PFSK-1 (cell line): ENCODE measurements around the gene URB2.

Source experiments
- FOXP2 ChIP-seq: optimal IDR thresholded peaks from 2 replicates; pipeline ENCODE3; 2011; ENCODE audit warnings: borderline replicate concordance, control low read depth, inconsistent platforms; ENCODE audit not compliant: insufficient read depth; ENCODE audit errors: extremely low read length, extremely low read depth
- POLR2AphosphoS5 ChIP-seq: IDR thresholded peaks from 2 replicates; pipeline ENCODE4 v1.6.1; 2012; ENCODE audit warnings: low read depth, mild to moderate bottlenecking, control low read depth, low read length, moderate library complexity
- REST ChIP-seq, 2 experiments: IDR thresholded peaks; 2 replicates each; pipeline versions ENCODE4 v1.6.1 to v1.8.0; 2011 to 2012; ENCODE audit warnings: low read depth in 2 of 2, low read length in 2 of 2, control low read depth in 1 of 2, inconsistent platforms in 1 of 2, mild to moderate bottlenecking in 1 of 2, moderate library complexity in 1 of 2; ENCODE audit not compliant: insufficient read depth in 1 of 2
- SIN3A ChIP-seq: IDR thresholded peaks from 2 replicates; pipeline ENCODE4 v1.6.1; 2012; ENCODE audit warnings: mild to moderate bottlenecking, low read length, moderate library complexity, borderline replicate concordance; ENCODE audit not compliant: insufficient read depth
- TAF1 ChIP-seq: IDR thresholded peaks from 2 replicates; pipeline ENCODE4 v1.6.1; 2012; ENCODE audit warnings: low read length, control low read depth, borderline replicate concordance; ENCODE audit not compliant: insufficient read depth

URB2 gene

GRCh38 chr1:229619002-229619401, 7.0 kb upstream of the URB2 start:
- TF ChIP-seq POLR2AphosphoS5 (no peak), FOXP2 (no peak), SIN3A (no peak), REST (IDR thresholded peaks at IDR 0.05; ENCODE audit: insufficient read depth in 1 of 2, low read depth in 2 of 2, low read length in 2 of 2) (no peak), TAF1 (no peak)

- TF ChIP-seq SIN3A (no peak), POLR2AphosphoS5 (no peak), FOXP2 (no peak), REST (IDR thresholded peaks at IDR 0.05; ENCODE audit: insufficient read depth in 1 of 2, low read depth in 2 of 2, low read length in 2 of 2) (no peak), TAF1 (no peak)
These were observed 6.4 kb upstream of the URB2 start for GRCh38 chr1:229619614-229620013.

GRCh38 chr1:229620876-229621275, 5.2 kb upstream of the URB2 start:
- TF ChIP-seq TAF1: no peak
- no peak for TF ChIP-seq REST (IDR thresholded peaks at IDR 0.05; ENCODE audit: insufficient read depth in 1 of 2, low read depth in 2 of 2, low read length in 2 of 2)
- TF ChIP-seq FOXP2: no peak
- no peak for TF ChIP-seq SIN3A
- TF ChIP-seq POLR2AphosphoS5: no peak

GRCh38 chr1:229621663-229622062, 4.4 kb upstream of the URB2 start:
- TF ChIP-seq POLR2AphosphoS5 (no peak), REST (IDR thresholded peaks at IDR 0.05; ENCODE audit: insufficient read depth in 1 of 2, low read depth in 2 of 2, low read length in 2 of 2) (no peak), TAF1 (no peak), SIN3A (no peak), FOXP2 (no peak)

- TF ChIP-seq SIN3A (no peak), POLR2AphosphoS5 (no peak), TAF1 (no peak), FOXP2 (no peak), REST (IDR thresholded peaks at IDR 0.05; ENCODE audit: insufficient read depth in 1 of 2, low read depth in 2 of 2, low read length in 2 of 2) (no peak)
These were observed 2.8 kb upstream of the URB2 start for GRCh38 chr1:229623225-229623624.
